Heart left ventricle (tissue), 16 donors: ENCODE measurements around the gene PLAC9. TPM values are rescaled to one million over a fixed set of nuclear protein-coding genes. Genes with fewer than 3 reads are reported as not detected.
"Not testable (repeated sequence)": the region's sequence is repeated elsewhere in the genome, so short reads cannot be mapped to it uniquely, and the experiment has no call there.

ENCODE experiments used
- ATAC-seq, 4 donors: fragments of 200-7000 bp; cut with Tn5 transposase; one replicate each; pipeline ENCODE4 v1.9.1; 2020 to 2022; ENCODE audit warnings: moderate library complexity in 4 of 4, mild to moderate bottlenecking in 3 of 4, moderate number of reproducible peaks in 1 of 4
- DNase-seq, 5 donors: peaks; one replicate each; pipeline ENCODE4 v3.0.0-alpha.2; 2020
- H3K27ac ChIP-seq, 12 donors: fragments of 200-600 bp; sonication (generic) in 4 of 12; one replicate each; pipeline versions ENCODE4 v1.5.0 to v1.8.0; 2016 to 2022; ENCODE audit warnings: mild to moderate bottlenecking in 2 of 12
- H3K27me3 ChIP-seq, 9 donors: fragments of 200-600 bp; sonication (generic) in 2 of 9; one replicate each; pipeline versions ENCODE4 v1.5.1 to v1.8.0; 2016 to 2022; ENCODE audit warnings: mild to moderate bottlenecking in 3 of 9
- H3K36me3 ChIP-seq, 9 donors: fragments of 200-600 bp; sonication (generic) in 2 of 9; one replicate each; pipeline versions ENCODE4 v1.5.0 to v1.8.0; 2018 to 2022; ENCODE audit warnings: mild to moderate bottlenecking in 2 of 9
- H3K4me1 ChIP-seq, 12 donors: fragments of 200-600 bp; sonication (generic) in 4 of 12; one replicate each; pipeline versions ENCODE4 v1.5.0 to v1.8.0; 2016 to 2022; ENCODE audit warnings: mild to moderate bottlenecking in 3 of 12
- H3K4me3 ChIP-seq, 12 donors: fragments of 200-600 bp; sonication (generic) in 4 of 12; one replicate each; pipeline versions ENCODE4 v1.5.0 to v1.8.0; 2017 to 2022; ENCODE audit warnings: mild to moderate bottlenecking in 9 of 12, moderate library complexity in 4 of 12
- H3K9me3 ChIP-seq, 12 donors: fragments of 200-600 bp; sonication (generic) in 4 of 12; one replicate each; pipeline versions ENCODE4 v1.5.0 to v1.8.0; 2016 to 2022; ENCODE audit warnings: mild to moderate bottlenecking in 1 of 12
- CTCF ChIP-seq, 12 donors: fragments of 200-600 bp; sonication (generic) in 4 of 12; IDR thresholded peaks; one replicate each; pipeline versions ENCODE4 v1.5.0 to v1.8.0; 2018 to 2022; ENCODE audit warnings: antibody characterized with exemption in 12 of 12, mild to moderate bottlenecking in 5 of 12
- POLR2A ChIP-seq, 2 donors: fragments of 450-650 bp; IDR thresholded peaks; one replicate each; pipeline ENCODE4 v1.6.1; 2017; ENCODE audit warnings: antibody characterized with exemption in 2 of 2, mild to moderate bottlenecking in 2 of 2, moderate library complexity in 2 of 2
- WGBS, 4 donors: extraction: QIAGEN DNeasy Blood & Tissue Kit in 2 of 4; methylation state at CpG; one replicate each; pipeline versions ENCODE4 v1.1.5 to v1.1.7; 2013 to 2018; 5-methylcytosine and 5-hydroxymethylcytosine counted together
- intact Hi-C, 10 donors: fragments of 100-400 bp; cut with DNase I; formaldehyde crosslinking; loops; one replicate each; pipeline versions ENCODE4 v1.11.1 to v1.14.2; 2022
- polyA plus RNA-seq, 2 donors: library from polyadenylated mRNA; stranded (reverse); fragments of 200-250 nt; gene quantifications; one replicate each; pipeline ENCODE4 v1.2.3, GENCODE V29; 2013
- total RNA-seq, 9 donors: library from RNA; depleted of rRNA in 2 of 9; stranded (reverse); fragments of >200 nt in 2 of 9; fragmentation: NEBNext Ultra II Directional in 3 of 9; extraction: Animal tissue kit (Norgen Biotek cat#: 25700) in 3 of 9; gene quantifications; one replicate each; pipeline versions ENCODE4 v1.1.0 to v1.2.4, GENCODE V29; 2016 to 2023
- donor health status: ischemic (EF 13 %, LVEDD 7.1; RV severe dilation, severe dysfunction).
- donor health status: healthy with polysubstance abuse.
- donor health status: DM: no; HTN: yes; CAD: no.
- donor health status: DM: no; HTN: no; CAD: no.
- donor health status: ischemic (EF 25% LVEDD 6.9; RV normal size, moderate dysfunction).
- donor health status: ischemic (EF 25% LVEDD 5.7; RV mildly dilated, moderate dysfunction).
- donor health status: healthy.
- donor health status: DM: yes; HTN: yes; CAD: no.
- donor health status: ischemic (EF 35%, LVEDD 5.7; RV mildly dilated, moderate dysfunction).
- donor health status: nonischemic (EF 11% LVEDD 7.7; RV severe dilation, severe dysfunction).
- donor health status: DM: yes; HTN: yes; CAD: no.
- donor health status: PGD.
- donor health status: ischemic (EF 29% LVEDD 5.4; RV normal size, mild dysfunction).
- donor health status: nonischemic (EF 23%, LVEDD 6.1; RV moderate dilation, normal function).

PLAC9 gene
- total and polyA plus RNA-seq, 11 donors: 16.5 to 51.6 (median 26.5) TPM

GRCh38 chr10:80122746-80123145 is 9.8 kb upstream of the PLAC9 start:
- no peak overlapping the region for H3K27ac ChIP-seq
- TF ChIP-seq POLR2A (IDR thresholded peaks at IDR 0.05): no peak
- no peak for TF ChIP-seq CTCF (IDR thresholded peaks at IDR 0.05)
- no peak overlapping the region for H3K4me3 ChIP-seq
- DNase-seq (no peak), ATAC-seq (no peak)
- H3K36me3 ChIP-seq: no peaks in the 10 kb centered on the region
- no peaks in the 10 kb centered on the region for H3K9me3 ChIP-seq
- intact Hi-C loops: no loop called here
- no peaks in the 10 kb centered on the region for H3K27me3 ChIP-seq
- 58 to 67% (median 64%) methylated on average over 2 of the region's 2 CpGs for WGBS, 4 donors
- no peaks in the 10 kb centered on the region for H3K4me1 ChIP-seq

GRCh38 chr10:80126876-80127275 is 5.7 kb upstream of the PLAC9 start:
- H3K4me1 ChIP-seq: peaks cover 0 to 7% (median 0%) of the 10 kb centered on the region in 12 donors
- peaks cover 0 to 4% (median 0%) of the 10 kb centered on the region in 9 donors for H3K27me3 ChIP-seq
- H3K36me3 ChIP-seq: no peaks in the 10 kb centered on the region
- no peaks in the 10 kb centered on the region for H3K9me3 ChIP-seq
- intact Hi-C loops: no loop called here
- H3K4me3 ChIP-seq: no peak overlapping the region
- ATAC-seq (peak in 3 of 4 donors; percentile 64 to 80 (median 79)), DNase-seq (peak in 1 of 5 donors; percentile 21)
- H3K27ac ChIP-seq: peak overlapping the region in 4 of 12 donors; percentile 19 to 46 (median 33)
- 44 to 57% (median 50%) methylated on average over 4 of the region's 4 CpGs for WGBS, 4 donors
- TF ChIP-seq POLR2A (IDR thresholded peaks at IDR 0.05) (no peak), CTCF (IDR thresholded peaks at IDR 0.05) (no peak)

GRCh38 chr10:80131499-80131901 is 1.0 kb upstream of the PLAC9 start:
- intact Hi-C loops: loop anchor here in 3 of 10 donors (5.0 to 10.0 kb wide), 2 partner anchors 54 to 57 kb away; partner anchors contain the start of gene TMEM254 (in 3 of the 3)
- peak overlapping the region in 4 of 12 donors; percentile 78 to 90 (median 82) for H3K27ac ChIP-seq

GRCh38 chr10:80133206-80133605 is 676 bp downstream of the PLAC9 start:
- DNase-seq: peak in 4 of 5 donors; percentile 47 to 74 (median 60)
- TF ChIP-seq POLR2A (IDR thresholded peaks at IDR 0.05) (no peak), CTCF (IDR thresholded peaks at IDR 0.05) (no peak)
- H3K9me3 ChIP-seq: no peaks in the 10 kb centered on the region
- ATAC-seq: peak in 1 of 4 donors; percentile 24
- H3K4me1 ChIP-seq: peaks cover 0 to 57% (median 29%) of the 10 kb centered on the region in 12 donors
- H3K27me3 ChIP-seq: peaks cover 0 to 19% (median 0%) of the 10 kb centered on the region in 9 donors
- 30 to 50% (median 32%) methylated on average over 6 of the region's 6 CpGs for whole genome bisulfite sequencing, 4 donors
- H3K4me3 ChIP-seq: peak overlapping the region; percentile 30 to 73 (median 62)
- peak overlapping the region; percentile 69 to 90 (median 82) for H3K27ac ChIP-seq
- intact Hi-C loops: loop anchor here in 3 of 10 donors (5.0 to 10.0 kb wide), 2 partner anchors 56 to 58 kb away; partner anchors contain the start of gene TMEM254 (in 3 of the 3)
- H3K36me3 ChIP-seq: no peaks in the 10 kb centered on the region

More at GRCh38 chr10:80131499-80131901, 1.0 kb upstream of the PLAC9 start:
- peaks cover 0 to 40% (median 17%) of the 10 kb centered on the region in 12 donors for H3K4me1 ChIP-seq
- H3K4me3 ChIP-seq: peak overlapping the region in 1 of 12 donors; percentile 73
- DNase-seq (no peak), ATAC-seq (no peak)
- TF ChIP-seq POLR2A (IDR thresholded peaks at IDR 0.05) (no peak), CTCF (IDR thresholded peaks at IDR 0.05) (no peak)
- no peaks in the 10 kb centered on the region for H3K36me3 ChIP-seq
- 73 to 88% (median 84%) methylated on average over 6 of the region's 6 CpGs for WGBS, 4 donors
- peaks cover 0 to 19% (median 0%) of the 10 kb centered on the region in 9 donors for H3K27me3 ChIP-seq
- H3K9me3 ChIP-seq: no peaks in the 10 kb centered on the region

GRCh38 chr10:80133687-80134086 is 1.2 kb downstream of the PLAC9 start:
- peaks cover 0 to 19% (median 0%) of the 10 kb centered on the region in 9 donors for H3K27me3 ChIP-seq
- WGBS, 4 donors: 62 to 75% (median 71%) methylated on average over 9 of the region's 9 CpGs
- ATAC-seq, H3K36me3 ChIP-seq, H3K9me3 ChIP-seq: not testable (repeated sequence)
- peak overlapping the region; percentile 69 to 90 (median 82) for H3K27ac ChIP-seq
- peak overlapping the region; percentile 30 to 73 (median 62) for H3K4me3 ChIP-seq
- peaks cover 0 to 61% (median 30%) of the 10 kb centered on the region in 12 donors for H3K4me1 ChIP-seq
- intact Hi-C loops: loop anchor here in 3 of 10 donors (5.0 to 10.0 kb wide), 2 partner anchors 56 to 59 kb away; partner anchors contain the start of gene TMEM254 (in 3 of the 3)
- DNase-seq: peak in 1 of 5 donors; percentile 10
